HepG2 (cell line): ENCODE measurements around the gene IVD. TPM values are rescaled to one million over a fixed set of nuclear protein-coding genes. Genes with fewer than 3 reads are reported as not detected.

Experiments used
- ATAC-seq: fragments of 200-7000 bp; cut with Tn5 transposase; 3 replicates; pipeline ENCODE4 v1.9.1; 2020; ENCODE audit warnings: mild to moderate bottlenecking, moderate library complexity
- Bru-seq: library from RNA; stranded (reverse); fragments of 400-500 nt; gene quantifications from one replicate; lab custom pipeline; 2021; lab: Mats Ljungman, UMichigan
- BruChase-seq, 2 experiments: library from RNA; stranded (reverse); fragments of 400-500 nt; gene quantifications; one replicate each; lab custom pipeline; 2021; lab: Mats Ljungman, UMichigan
- BruUV-seq: library from RNA; stranded (reverse); fragments of 400-500 nt; replicated peaks from 2 replicates; lab custom pipeline; 2021; lab: Mats Ljungman, UMichigan
- CTCF ChIA-PET: fragments of 300-600 bp; formaldehyde crosslinking; extraction: SDS; loops from one replicate; lab custom pipeline; 2021; ENCODE audit warnings: low total read pairs, inconsistent platforms, low intra/inter-chr PET ratio; lab: Yijun Ruan, JAX
- POLR2A ChIA-PET: fragments of 350-600 bp; sonication (Branson Sonifier 250); formaldehyde crosslinking; loops from one replicate; lab custom pipeline; 2020; ENCODE audit warnings: antibody characterized with exemption, inconsistent platforms; lab: Yijun Ruan, JAX
- DNase-seq: peaks from one replicate; pipeline ENCODE4 v3.0.0-alpha.2; 2015; ENCODE audit warnings: low spot score
- FAIRE-seq: peaks from 3 replicates; lab custom pipeline; 2011; peaks lifted over from hg19 to GRCh38; lab: Jason Lieb, UNC
- H2AFZ ChIP-seq: one replicate; pipeline ENCODE4 v1.6.1; 2011; ENCODE audit warnings: low read length, inconsistent platforms
- H3K27ac ChIP-seq: fragments of 300-600 bp; 3 replicates; pipeline ENCODE4 v1.8.0; 2011; ENCODE audit warnings: mixed run types, mild to moderate bottlenecking, mixed read lengths, low read length, inconsistent platforms; ENCODE audit not compliant: insufficient read depth; ENCODE audit errors: extremely low read length
- H3K27me3 ChIP-seq, 2 experiments: fragments of 200-600 bp in 1 of 2; 2 replicates in 1 of 2; 3 replicates in 1 of 2; pipeline versions ENCODE4 v1.6.0 to v1.8.0; 2011; ENCODE audit warnings: low read length in 2 of 2, mild to moderate bottlenecking in 2 of 2, moderate library complexity in 2 of 2, inconsistent platforms in 1 of 2; ENCODE audit not compliant: insufficient read depth in 2 of 2, control insufficient read depth in 1 of 2
- H3K36me3 ChIP-seq, 2 experiments: fragments of 200-600 bp in 1 of 2; replicated peaks in 1 of 2; 2 replicates in 1 of 2; 3 replicates in 1 of 2; pipeline versions ENCODE4 v1.5.1 to v1.8.0; 2011; ENCODE audit warnings: low read length in 2 of 2, inconsistent platforms in 1 of 2; ENCODE audit not compliant: insufficient read depth in 2 of 2, control insufficient read depth in 1 of 2
- H3K4me1 ChIP-seq: 2 replicates; pipeline ENCODE4 v1.5.1; 2012; ENCODE audit warnings: low read length, inconsistent platforms; ENCODE audit not compliant: insufficient read depth
- H3K4me2 ChIP-seq: 2 replicates; pipeline ENCODE4 v1.6.0; 2011; ENCODE audit warnings: low read depth, low read length, inconsistent platforms
- H3K4me3 ChIP-seq, 3 experiments: fragments of 200-600 bp in 1 of 3; sonication (generic), shearing (Covaris generic) in 1 of 3; replicated peaks in 1 of 3; 2 replicates each; pipeline ENCODE4 v1.5.1; 2011 to 2016; ENCODE audit warnings: low read length in 3 of 3, inconsistent platforms in 2 of 3, low read depth in 2 of 3, mild to moderate bottlenecking in 2 of 3, control low read depth in 1 of 3, mixed read lengths in 1 of 3; ENCODE audit not compliant: insufficient read depth in 1 of 3
- H3K79me2 ChIP-seq: one replicate; pipeline ENCODE4 v1.6.1; 2011; ENCODE audit warnings: low read length, inconsistent platforms; ENCODE audit not compliant: insufficient read depth
- H3K9ac ChIP-seq: 2 replicates; pipeline ENCODE4 v1.6.0; 2011; ENCODE audit warnings: mild to moderate bottlenecking, low read depth, low read length, inconsistent platforms; ENCODE audit not compliant: insufficient read depth
- H3K9me3 ChIP-seq: 2 replicates; pipeline ENCODE4 v1.5.1; 2012; ENCODE audit warnings: mild to moderate bottlenecking, low read length
- H4K20me1 ChIP-seq: 2 replicates; pipeline ENCODE4 v1.6.0; 2011; ENCODE audit warnings: inconsistent platforms, mild to moderate bottlenecking, low read length, moderate library complexity; ENCODE audit not compliant: insufficient read depth
- ARID2 ChIP-seq: sonication (generic); formaldehyde crosslinking; IDR thresholded peaks from 2 replicates; pipeline ENCODE4 v1.8.1; 2022; ENCODE audit warnings: mild to moderate bottlenecking, missing genetic modification reagents, borderline replicate concordance
- ARNTL ChIP-seq: sonication (generic); formaldehyde crosslinking; IDR thresholded peaks from 2 replicates; pipeline ENCODE4 v1.4.0; 2020; ENCODE audit warnings: mild to moderate bottlenecking, missing genetic modification reagents
- BRD4 ChIP-seq: sonication (generic); formaldehyde crosslinking; IDR thresholded peaks from 2 replicates; pipeline ENCODE4 v1.4.0; 2020; ENCODE audit warnings: missing genetic modification reagents
- MAFK ChIP-seq, 2 experiments: IDR thresholded peaks in 1 of 2; conservative IDR thresholded peaks in 1 of 2; 2 replicates each; pipeline ENCODE4 v1.6.1; 2011; ENCODE audit warnings: improper control_type of control experiment in 2 of 2, low read length in 2 of 2
- PITX1 ChIP-seq: sonication (generic); formaldehyde crosslinking; IDR thresholded peaks from 2 replicates; pipeline ENCODE4 v1.5.1; 2020; ENCODE audit warnings: mild to moderate bottlenecking, missing genetic modification reagents
- RAD51 ChIP-seq: fragments of 450-650 bp; IDR thresholded peaks from 2 replicates; pipeline ENCODE4 v1.6.1; 2016; ENCODE audit warnings: borderline replicate concordance
- RARG ChIP-seq: sonication (generic); formaldehyde crosslinking; IDR thresholded peaks from 2 replicates; pipeline ENCODE4 v1.4.0; 2020; ENCODE audit warnings: low read depth, mild to moderate bottlenecking, missing genetic modification reagents
- SP2 ChIP-seq: sonication (generic); formaldehyde crosslinking; IDR thresholded peaks from 2 replicates; pipeline ENCODE4 v1.5.1; 2020; ENCODE audit warnings: mild to moderate bottlenecking, missing genetic modification reagents
- ZNF136 ChIP-seq: sonication (generic); formaldehyde crosslinking; IDR thresholded peaks from 2 replicates; pipeline ENCODE4 v1.8.1; 2022; ENCODE audit warnings: low read depth, mild to moderate bottlenecking, moderate library complexity, missing genetic modification reagents
- ZNF138 ChIP-seq: sonication (generic); formaldehyde crosslinking; IDR thresholded peaks from 2 replicates; pipeline ENCODE4 v1.5.0; 2020; ENCODE audit warnings: mild to moderate bottlenecking, low read depth, missing genetic modification reagents
- ZNF33B ChIP-seq: sonication (generic); formaldehyde crosslinking; IDR thresholded peaks from 2 replicates; pipeline ENCODE4 v1.5.1; 2020; ENCODE audit warnings: mild to moderate bottlenecking, missing genetic modification reagents
- ZNF34 ChIP-seq: sonication (generic); formaldehyde crosslinking; IDR thresholded peaks from 2 replicates; pipeline ENCODE4 v1.4.0; 2020; ENCODE audit warnings: mild to moderate bottlenecking, missing genetic modification reagents, borderline replicate concordance
- ZNF354B ChIP-seq: sonication (generic); formaldehyde crosslinking; IDR thresholded peaks from 2 replicates; pipeline ENCODE4 v1.8.0; 2022; ENCODE audit warnings: mild to moderate bottlenecking, missing genetic modification reagents
- ZNF766 ChIP-seq: sonication (generic); formaldehyde crosslinking; IDR thresholded peaks from 2 replicates; pipeline ENCODE4 v1.5.0; 2020; ENCODE audit warnings: missing genetic modification reagents, borderline replicate concordance
- WGBS: methylation state at CpG from one replicate; pipeline ENCODE4 v1.1.6; 2017; ENCODE audit warnings: low lambda C conversion rate; 5-methylcytosine and 5-hydroxymethylcytosine counted together
- in situ Hi-C: cut with HindIII; loops from 2 replicates; pipeline ENCODE4 v1.10.0; 2017; ENCODE audit warnings: low pct_unique_long_range_greater_than_20kb; ENCODE audit not compliant: extremely low pct_ligation_motif_present
- intact Hi-C: fragments of 100-400 bp; cut with micrococcal nuclease; formaldehyde crosslinking; loops from one replicate; pipeline ENCODE4 v1.10.0; 2022; ENCODE audit not compliant: unreplicated experiment
- long read RNA-seq, 2 experiments: library from RNA in 1 of 2; library from polyadenylated mRNA in 1 of 2; stranded (forward) in 1 of 2; unstranded in 1 of 2; transcript quantifications; one replicate each; pipeline ENCODE4 v2.0.0, GENCODE V29; 2019 to 2022
- polyA minus RNA-seq, 3 experiments: library from RNA; depleted of rRNA, polyadenylated mRNA; stranded (reverse); fragments of >200 nt; gene quantifications; 2 replicates each; pipeline ENCODE4 v1.2.3, GENCODE V29; 2011; ENCODE audit warnings: low replicate concordance in 1 of 3
- polyA plus RNA-seq, 8 experiments: library from polyadenylated mRNA; depleted of rRNA in 3 of 8; stranded (reverse) in 7 of 8; unstranded in 1 of 8; fragments of >200 nt; fragmentation: Illumina TruSeq in 4 of 8; extraction: Trizol in 4 of 8; gene quantifications; 2 replicates each; pipeline versions ENCODE4 v1.2.1 to v1.2.3, GENCODE V29; 2011 to 2016; ENCODE audit warnings: low read depth in 4 of 8, missing spikeins in 1 of 8, mixed read lengths in 1 of 8; ENCODE audit not compliant: insufficient read depth in 1 of 8
- total RNA-seq, 5 experiments: library from RNA; depleted of rRNA; stranded (reverse); fragments of >200 nt; fragmentation: Illumina TruSeq; extraction: Trizol; gene quantifications; 2 replicates each; pipeline ENCODE4 v1.2.3, GENCODE V29; 2016; ENCODE audit warnings: low read depth in 1 of 5
- TF ChIP-seq, protein P1 (sequence below): sonication (generic); formaldehyde crosslinking; IDR thresholded peaks from 2 replicates; pipeline ENCODE4 v1.8.0; 2023; ENCODE audit warnings: mild to moderate bottlenecking, missing genetic modification reagents
- TF ChIP-seq, protein P2 (sequence below): IDR thresholded peaks from 2 replicates; pipeline ENCODE4 v1.6.1; 2016; ENCODE audit warnings: low read depth, borderline replicate concordance

Gene IVD
- total RNA-seq (2016; rRNA removed; fragmentation: Illumina TruSeq; extraction: Trizol) (48.0 and 61.3 TPM in 2 replicates), polyA plus RNA-seq (2011; rRNA removed) (53.9 and 56.6 TPM in 2 replicates), polyA minus RNA-seq (2011; rRNA and poly(A)+ RNA removed; ENCODE audit: low replicate concordance) (75.5 and 101 TPM in 2 replicates), Bru-seq, nascent RNA (percentile 89 among the genes with signal in this experiment), BruChase-seq, experiment 1, labeled RNA remaining after a 6-hour chase (percentile 82 among the genes with signal in this experiment), BruChase-seq, experiment 2, labeled RNA remaining after a 2-hour chase (percentile 85 among the genes with signal in this experiment)
- 10.0 and 11.4 TPM in 2 replicates for total RNA-seq (2016; cell fraction: cytosol; rRNA removed; fragmentation: Illumina TruSeq; extraction: Trizol; ENCODE audit: low read depth)
- total RNA-seq (2016; cell fraction: insoluble cytoplasmic fraction; rRNA removed; fragmentation: Illumina TruSeq; extraction: Trizol) = 52.6 and 57.5 TPM in 2 replicates
- 16.7 and 18.2 TPM in 2 replicates for total RNA-seq (2016; cell fraction: membrane; rRNA removed; fragmentation: Illumina TruSeq; extraction: Trizol)
- 53.6 and 56.9 TPM in 2 replicates for total RNA-seq (2016; cell fraction: nucleus; rRNA removed; fragmentation: Illumina TruSeq; extraction: Trizol)
- polyA plus RNA-seq (2011; cell fraction: cytosol; rRNA removed) = 51.5 and 58.7 TPM in 2 replicates
- polyA plus RNA-seq (2011; cell fraction: nucleus; rRNA removed) = 50.0 and 59.6 TPM in 2 replicates
- 38.1 and 46.1 TPM in 2 replicates for polyA plus RNA-seq (2012)
- polyA plus RNA-seq (2016; cell fraction: cytosol; fragmentation: Illumina TruSeq; extraction: Trizol; ENCODE audit: low read depth) = 4.8 and 5.5 TPM in 2 replicates
- polyA plus RNA-seq (2016; cell fraction: insoluble cytoplasmic fraction; fragmentation: Illumina TruSeq; extraction: Trizol; ENCODE audit: low read depth) = 49.0 and 58.9 TPM in 2 replicates
- 9.2 and 11.0 TPM in 2 replicates for polyA plus RNA-seq (2016; cell fraction: membrane; fragmentation: Illumina TruSeq; extraction: Trizol; ENCODE audit: low read depth)
- polyA plus RNA-seq (2016; cell fraction: nucleus; fragmentation: Illumina TruSeq; extraction: Trizol; ENCODE audit: insufficient read depth, low read depth) = 72.4 and 89.1 TPM in 2 replicates
- 31.7 and 40.8 TPM in 2 replicates for polyA minus RNA-seq (2011; cell fraction: cytosol; rRNA and poly(A)+ RNA removed)
- 71.8 and 74.3 TPM in 2 replicates for polyA minus RNA-seq (2011; cell fraction: nucleus; rRNA and poly(A)+ RNA removed)
- long read RNA-seq, experiment 1, transcript IVD-206 (12 exons, 1,809 nt) = major isoform, 50 of 96 reads
- long read RNA-seq, experiment 1, partial matches to known transcripts = 14 of 96 reads
- long read RNA-seq, experiment 1, other reads (novel, unspliced or antisense) = 30 of 96 reads
- long read RNA-seq, experiment 2, transcript IVD-206 (12 exons, 1,809 nt) = major isoform, 29 of 107 reads
- long read RNA-seq, experiment 2, partial matches to known transcripts = 24 of 107 reads
- long read RNA-seq, experiment 2, other reads (novel, unspliced or antisense) = 54 of 107 reads

GRCh38 chr15:40405501-40406381, at the start of gene IVD:
Gene IVD, plus strand, starts transcription at chr15:40405795. Its CDS starts 33 bp downstream, at chr15:40405828.
- Histone ChIP-seq H4K20me1 (no peaks in the 10 kb centered on the region), H3K4me1 (peaks cover 25% of the 10 kb centered on the region), H2AFZ (peak within 1 kb of the TSS; percentile 98), H3K9ac (peak within 1 kb of the TSS; percentile 81), H3K36me3 (peaks cover 4 to 19% of the 10 kb centered on the region in 2 experiments; a peak in 4 of 5 replicates), H3K27me3 (no peaks in the 10 kb centered on the region), H3K27ac (peak within 1 kb of the TSS; percentile 61), H3K79me2 (peaks cover 14% of the 10 kb centered on the region), H3K4me2 (peak within 1 kb of the TSS; percentile 85), H3K9me3 (no peaks in the 10 kb centered on the region), H3K4me3 (peak within 1 kb of the TSS; percentile 75 to 92 (median 89))
- ChIA-PET POLR2A (interaction anchor here (0.9 to 3.0 kb wide), 15 partner anchors 8 to 83 kb away, joined by 3 to 19 read pairs (median 9); partner anchors contain the start of genes BAHD1, CCDC9B, INAFM2 and KNSTRN), CTCF (no interaction called here)
- intact Hi-C loops = loop anchor here (2.0 kb wide), 1 partner anchor 23 kb away; the partner anchor contains the start of gene KNSTRN
- WGBS = under 1% methylated on average over 21 of the region's 54 CpGs
- FAIRE-seq (peak; percentile 97), ATAC-seq (peak; percentile 99), DNase-seq (peak; percentile 87)
- in situ Hi-C loops = no loop called here
- no TSS peak for BruUV-seq
- TF ChIP-seq RAD51 (no peak), ZNF354B (CRISPR knock-in tag) (0 out of 2 replicates have a peak, but pooled peaks have one; percentile 35), PITX1 (CRISPR knock-in tag) (peak; percentile 80; the same call in 1 of the 2 replicates), SP2 (CRISPR knock-in tag) (peak; percentile 92), ARID2 (CRISPR knock-in tag) (peak; percentile 61; the same call in 1 of the 2 replicates), ZNF136 (CRISPR knock-in tag) (peak; percentile 41; the same call in 1 of the 2 replicates), ZNF34 (0 out of 2 replicates have a peak, but pooled peaks have one; percentile 55), ZNF33B (CRISPR knock-in tag) (0 out of 2 replicates have a peak, but pooled peaks have one; percentile 71), BRD4 (CRISPR knock-in tag) (peak; percentile 84; the same call in 1 of the 2 replicates), ZNF138 (CRISPR knock-in tag) (peak; percentile 47; the same call in 1 of the 2 replicates), ZNF766 (no peak), ARNTL (CRISPR knock-in tag) (peak; percentile 49; the same call in 1 of the 2 replicates), MAFK (conservative IDR thresholded peaks at IDR 0.05 in 1 of 2, IDR thresholded peaks at IDR 0.05 in 1 of 2; ENCODE audit: low read length in 2 of 2) (no peak), RARG (CRISPR knock-in tag) (0 out of 2 replicates have a peak, but pooled peaks have one; percentile 14)
- TF ChIP-seq, protein P1, sequence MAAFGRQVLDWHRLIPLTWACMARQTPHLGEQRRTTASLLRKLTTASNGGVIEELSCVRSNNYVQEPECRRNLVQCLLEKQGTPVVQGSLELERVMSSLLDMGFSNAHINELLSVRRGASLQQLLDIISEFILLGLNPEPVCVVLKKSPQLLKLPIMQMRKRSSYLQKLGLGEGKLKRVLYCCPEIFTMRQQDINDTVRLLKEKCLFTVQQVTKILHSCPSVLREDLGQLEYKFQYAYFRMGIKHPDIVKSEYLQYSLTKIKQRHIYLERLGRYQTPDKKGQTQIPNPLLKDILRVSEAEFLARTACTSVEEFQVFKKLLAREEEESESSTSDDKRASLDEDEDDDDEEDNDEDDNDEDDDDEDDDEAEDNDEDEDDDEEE (CRISPR knock-in tag) = peak; percentile 81
- TF ChIP-seq, protein P2, sequence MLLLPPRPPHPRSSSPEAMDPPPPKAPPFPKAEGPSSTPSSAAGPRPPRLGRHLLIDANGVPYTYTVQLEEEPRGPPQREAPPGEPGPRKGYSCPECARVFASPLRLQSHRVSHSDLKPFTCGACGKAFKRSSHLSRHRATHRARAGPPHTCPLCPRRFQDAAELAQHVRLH (CRISPR knock-in tag) = 0 out of 2 replicates have a peak, but pooled peaks have one; percentile 66
